Left cardiac atrium (tissue), 4 donors: ENCODE results near the gene CERS4. TPM values are rescaled to one million over a fixed set of nuclear protein-coding genes. Genes with fewer than 3 reads are reported as not detected.
A peak's percentile ranks its signal among the peaks of the same experiment; 100 is the strongest.
"Not testable (repeated sequence)": the region's sequence is repeated elsewhere in the genome, so short reads cannot be mapped to it uniquely, and the experiment has no call there.

Experiments
- ATAC-seq, 2 donors: fragments of 200-7000 bp; cut with Tn5 transposase; one replicate each; pipeline ENCODE4 v1.9.1; 2020; ENCODE audit warnings: mild to moderate bottlenecking in 2 of 2, moderate library complexity in 2 of 2
- DNase-seq: peaks from one replicate; pipeline ENCODE4 v3.0.0-alpha.2; 2020
- intact Hi-C, 2 donors: fragments of 100-400 bp; cut with DNase I; formaldehyde crosslinking; loops; one replicate each; pipeline versions ENCODE4 v1.14.1 to v1.15.1; 2022 to 2023
- total RNA-seq, 2 donors: library from RNA; stranded (reverse); fragmentation: NEBNext Ultra II Directional; extraction: Animal tissue kit (Norgen Biotek cat#: 25700); gene quantifications; one replicate each; pipeline ENCODE4 v1.2.1, GENCODE V29; 2021
- donor health status: DM: no; HTN: yes; CAD: no.
- donor health status: DM: no; HTN: yes; CAD: no; lungs with severe emphysema.
- donor health status: DM: yes; HTN: yes; CAD: no.
- donor health status: Dilated cardiomyopathy.

CERS4 gene
- total RNA-seq, 2 donors from 2014 or later = 13.8 to 17.3 TPM

DNA sequence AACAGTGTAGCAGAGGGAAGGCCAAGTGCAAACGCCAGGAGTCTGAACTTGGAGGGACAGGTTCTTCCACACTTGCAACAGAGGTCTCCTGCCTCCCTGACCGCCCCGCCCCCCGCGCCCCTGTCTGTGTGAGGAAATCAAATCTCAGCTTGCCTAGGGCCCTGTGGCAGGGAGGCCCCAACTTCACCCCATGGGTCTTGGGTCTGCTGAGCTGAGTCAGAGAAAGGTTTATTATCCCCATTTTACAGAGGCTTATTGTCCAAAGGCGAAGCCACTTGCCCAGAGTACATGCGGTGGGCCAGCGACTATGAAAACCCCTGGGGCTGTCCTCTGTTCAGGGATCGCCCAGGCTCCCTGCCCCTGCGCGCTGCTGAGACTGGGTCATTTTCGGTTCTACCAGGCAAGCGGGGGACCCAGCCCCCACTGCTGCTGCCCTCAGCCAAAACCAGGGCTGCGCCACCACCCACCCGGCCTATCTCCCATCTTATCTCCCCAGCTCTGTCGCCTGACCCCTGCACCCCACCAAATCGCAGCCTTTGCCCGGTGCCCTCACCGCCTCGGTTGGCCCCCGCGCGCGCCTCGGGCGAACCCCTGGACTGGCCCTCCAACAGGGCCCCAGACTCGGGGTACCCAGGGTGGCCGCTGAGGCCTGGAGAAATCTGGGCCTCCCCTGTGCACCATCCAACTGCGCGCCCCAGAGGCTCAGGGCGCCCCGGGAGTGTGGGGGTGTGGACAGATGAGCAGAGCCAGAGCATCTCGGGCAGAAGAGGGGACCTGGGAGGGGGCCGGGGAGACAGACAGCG is 850 bp upstream of the CERS4 start:
- intact Hi-C loops = no loop called here
- DNase-seq (peak; percentile 37), ATAC-seq (peak in 1 of 2 donors; percentile 16)

DNA sequence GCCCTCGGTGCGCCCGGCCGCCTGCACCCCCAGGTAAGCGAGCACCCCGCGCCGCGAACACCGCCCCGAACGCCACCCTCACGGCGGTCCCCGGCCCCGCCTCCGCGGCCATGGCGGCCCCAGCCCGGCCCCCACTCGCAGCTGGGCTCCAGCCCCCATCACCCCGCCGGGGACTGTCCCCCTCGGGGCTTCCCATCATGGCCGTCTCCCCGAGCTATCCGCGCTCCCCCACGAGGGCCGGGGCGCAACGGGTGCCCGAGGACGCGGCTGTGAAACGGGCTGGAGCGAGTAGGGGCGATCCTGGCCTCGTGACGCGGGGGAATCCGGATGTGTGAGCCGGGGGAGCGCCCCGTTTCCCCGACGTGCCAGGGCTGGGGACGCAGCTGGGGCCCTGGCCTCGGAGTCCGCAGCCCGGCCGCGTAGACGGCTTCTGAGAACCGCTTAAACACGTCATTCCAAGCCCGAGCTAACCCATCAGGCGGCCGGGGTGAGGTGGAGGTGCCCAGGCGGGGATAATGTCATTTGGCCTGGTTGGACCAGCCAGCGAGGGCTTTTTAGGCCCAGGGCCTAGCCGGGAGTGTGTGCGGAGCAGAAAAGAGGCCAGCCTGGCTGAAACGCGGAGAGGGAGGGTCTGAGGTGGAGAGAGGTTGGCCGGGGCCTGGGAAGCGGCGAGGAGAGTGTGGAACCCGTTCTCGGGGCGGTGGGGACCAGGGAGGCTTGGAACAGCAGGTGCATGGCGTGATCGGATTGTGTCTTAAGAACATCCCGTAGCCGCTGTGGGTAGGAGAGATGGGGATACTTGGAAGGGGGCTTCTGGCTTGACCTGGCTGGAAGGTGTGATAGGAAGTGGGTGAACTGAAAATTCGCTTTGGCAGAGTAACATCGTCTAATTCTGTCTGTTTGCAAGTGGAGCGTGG is 550 bp downstream of the CERS4 start:
- DNase-seq (peak; percentile 50), ATAC-seq (peak; percentile 16 to 67)
- intact Hi-C loops = no loop called here

- ATAC-seq = no peak
- intact Hi-C loops = no loop called here
- DNase-seq = no peak
Measured at GRCh38 chr19:8210421-8211101, 1.4 kb downstream of the CERS4 start.

GRCh38 chr19:8212212-8212611 is 3.0 kb downstream of the CERS4 start:
- ATAC-seq (no peak), DNase-seq (no peak)
- intact Hi-C loops = no loop called here

DNA sequence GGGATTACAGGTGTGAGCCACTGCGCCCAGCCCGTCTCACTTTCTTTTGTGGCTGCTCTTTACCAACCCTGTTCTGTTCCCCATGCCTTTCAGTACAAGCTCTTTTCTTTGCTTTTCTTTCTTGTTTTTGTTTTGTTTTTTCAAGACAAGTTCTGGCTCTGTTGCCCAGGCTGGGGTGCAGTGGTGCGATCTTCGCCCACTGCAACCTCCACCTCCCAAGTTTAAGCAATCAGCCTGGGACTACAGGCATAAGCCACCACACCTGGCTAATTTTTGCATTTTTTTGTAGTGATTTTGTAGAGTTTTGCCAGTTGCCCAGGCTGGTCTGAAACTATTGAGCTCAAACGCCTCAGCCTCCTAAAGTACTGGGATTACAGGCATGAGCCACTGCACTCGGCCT is 3.7 kb downstream of the CERS4 start:
- intact Hi-C loops = no loop called here

DNA sequence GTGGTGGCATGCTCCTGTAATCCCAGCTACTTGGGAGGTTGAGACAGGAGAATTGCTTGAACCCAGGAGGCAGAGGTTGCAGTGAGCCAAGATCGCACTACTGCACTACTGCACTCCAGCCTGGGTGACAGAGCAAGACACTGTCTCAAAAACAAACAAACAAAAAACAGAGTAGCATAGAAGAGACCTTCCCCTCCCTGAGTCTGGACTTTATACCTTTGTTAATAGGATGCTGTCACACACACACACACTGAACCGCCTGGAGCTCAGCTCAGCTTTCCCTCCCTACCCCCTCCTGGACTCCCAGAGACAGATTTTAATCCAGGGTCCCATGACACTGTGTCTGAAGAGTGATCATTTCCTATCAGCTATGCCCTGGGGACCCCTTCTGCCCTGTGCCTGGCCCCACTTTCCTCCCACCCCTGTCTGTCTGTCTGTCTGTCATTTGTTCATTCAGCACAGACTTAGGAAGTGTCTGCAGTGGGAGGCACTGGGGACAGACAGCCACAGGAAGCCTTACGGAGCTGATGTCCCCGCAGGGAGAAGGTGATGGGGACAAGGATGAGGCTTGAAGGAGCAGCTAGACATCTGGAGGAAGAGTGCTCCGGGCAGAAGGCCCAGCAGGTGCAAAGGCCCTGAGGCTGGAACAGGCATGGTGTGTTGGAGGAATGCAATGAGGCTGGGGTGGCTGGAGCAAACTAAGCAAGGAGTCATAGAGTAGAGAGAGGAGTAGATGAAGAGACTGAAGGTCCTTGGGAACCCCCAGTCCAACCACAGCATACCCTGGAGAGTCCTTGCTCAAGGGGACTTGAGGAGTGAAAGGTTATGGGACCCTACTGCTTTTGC is 4.9 kb downstream of the CERS4 start:
- ATAC-seq (no peak), DNase-seq (no peak)
- intact Hi-C loops = no loop called here

More for the DNA sequence above, 3.7 kb downstream of the CERS4 start:
- ATAC-seq (no peak), DNase-seq (no peak)

DNA sequence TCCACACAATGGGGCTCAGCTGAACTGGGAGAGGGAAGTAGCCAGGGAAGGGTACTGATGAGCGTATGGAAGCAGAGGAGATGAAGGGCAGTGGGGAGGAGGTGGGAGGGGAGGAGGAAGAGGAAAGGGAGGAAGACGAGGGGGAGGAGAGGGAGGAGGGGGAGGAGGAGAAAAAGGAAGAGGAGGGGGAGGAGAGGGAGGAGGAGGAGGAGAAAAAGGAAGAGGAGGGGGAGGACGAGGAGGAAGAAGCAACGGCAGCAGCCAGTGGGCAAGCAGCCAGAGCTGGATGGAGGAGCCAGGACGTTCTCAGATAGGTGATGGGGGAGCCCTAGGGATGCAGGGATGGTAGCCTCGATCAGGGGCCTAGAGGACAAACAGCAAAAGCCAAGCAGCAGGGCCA is 5.6 kb downstream of the CERS4 start:
- DNase-seq (no peak), ATAC-seq (no peak)
- intact Hi-C loops = no loop called here

DNA sequence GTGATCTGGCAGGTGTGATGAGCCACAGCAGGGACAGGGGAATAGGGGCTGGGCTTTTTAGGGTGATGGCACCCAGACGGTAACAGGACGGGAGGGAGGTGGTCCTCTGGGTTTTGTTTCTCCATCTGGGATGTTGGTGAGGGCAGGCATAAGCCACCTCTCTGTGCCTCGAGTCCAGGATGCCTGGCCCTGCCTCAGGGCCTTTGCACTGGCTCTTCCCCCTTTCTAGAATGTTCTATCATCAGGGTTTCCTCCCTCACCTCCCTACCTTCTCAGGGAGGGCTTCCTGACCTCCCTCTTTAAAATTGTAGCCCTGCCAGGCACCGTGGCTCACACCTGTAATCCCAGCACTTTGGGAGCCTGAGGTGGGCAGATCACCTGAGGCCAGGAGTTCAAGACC is 6.6 kb downstream of the CERS4 start:
- ATAC-seq (no peak), DNase-seq (no peak)
- intact Hi-C loops = no loop called here

GRCh38 chr19:8216357-8216756 is 7.2 kb downstream of the CERS4 start:
- intact Hi-C loops = no loop called here
- DNase-seq = no peak
- ATAC-seq = no peak

DNA sequence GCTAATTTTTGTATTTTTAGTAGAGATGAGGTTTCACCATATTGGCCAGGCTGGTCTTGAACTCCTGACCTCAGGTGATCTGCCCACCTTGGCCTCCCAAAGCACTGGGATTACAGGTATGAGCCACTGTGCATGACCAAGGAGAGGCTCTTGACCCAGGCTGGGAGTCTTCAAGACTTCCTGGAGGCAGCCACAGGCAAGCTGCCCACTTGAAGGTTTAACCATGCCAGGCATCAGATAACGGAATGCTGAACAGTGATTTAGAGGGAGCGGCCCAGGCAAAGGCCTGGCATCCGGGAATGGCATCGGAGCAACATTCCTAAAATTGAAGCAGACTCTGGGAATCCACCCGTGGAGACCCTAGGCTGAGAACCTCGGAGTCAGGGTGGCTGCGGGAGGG is 9.0 kb downstream of the CERS4 start:
- DNase-seq, ATAC-seq, intact Hi-C loops: not testable (repeated sequence)

DNA sequence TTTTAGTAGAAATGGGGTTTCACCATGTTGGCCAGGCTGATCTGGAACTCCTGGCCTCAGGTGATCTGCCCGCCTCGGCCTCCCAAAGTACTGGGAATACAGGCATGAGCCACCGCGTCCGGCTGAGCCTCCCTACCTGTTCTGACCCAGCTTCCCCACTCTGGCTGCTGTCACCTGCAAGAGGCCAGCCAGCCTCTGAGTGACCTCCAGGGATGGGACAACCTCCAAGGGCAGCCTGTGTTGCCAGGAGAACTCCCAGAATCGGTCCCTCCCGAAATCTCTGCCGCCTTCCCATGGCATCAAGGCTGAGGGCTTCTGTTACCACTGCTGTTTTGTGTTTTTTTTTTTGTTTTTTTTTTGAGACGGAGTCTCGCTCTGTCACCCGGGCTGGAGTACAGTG is 11.3 kb downstream of the CERS4 start:
- DNase-seq = no peak
- intact Hi-C loops = no loop called here
- no peak for ATAC-seq

DNA sequence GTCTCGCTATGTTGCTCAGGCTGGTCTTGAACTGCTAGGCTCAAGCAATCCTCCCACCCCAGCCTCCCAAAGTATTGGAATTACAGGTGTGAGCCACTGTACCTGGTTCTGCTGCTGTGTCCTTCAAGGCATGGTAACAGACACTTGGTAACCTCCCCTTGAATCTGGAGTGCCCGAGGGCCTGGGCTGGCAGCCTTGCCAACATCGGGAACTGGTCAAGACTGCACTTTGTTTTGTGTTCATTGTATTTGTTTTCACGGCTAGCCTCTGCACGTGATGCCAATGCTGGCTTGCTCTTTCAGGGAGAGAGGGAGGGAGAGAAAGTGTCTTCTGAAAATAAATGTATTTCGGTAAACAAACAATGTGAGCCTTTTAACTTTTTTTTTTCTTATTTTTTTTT is 12.0 kb downstream of the CERS4 start:
- no peak for ATAC-seq
- intact Hi-C loops = no loop called here
- no peak for DNase-seq

- intact Hi-C loops, DNase-seq, ATAC-seq: not testable (repeated sequence)
Measured at GRCh38 chr19:8223442-8223841, 14.3 kb downstream of the CERS4 start.

DNA sequence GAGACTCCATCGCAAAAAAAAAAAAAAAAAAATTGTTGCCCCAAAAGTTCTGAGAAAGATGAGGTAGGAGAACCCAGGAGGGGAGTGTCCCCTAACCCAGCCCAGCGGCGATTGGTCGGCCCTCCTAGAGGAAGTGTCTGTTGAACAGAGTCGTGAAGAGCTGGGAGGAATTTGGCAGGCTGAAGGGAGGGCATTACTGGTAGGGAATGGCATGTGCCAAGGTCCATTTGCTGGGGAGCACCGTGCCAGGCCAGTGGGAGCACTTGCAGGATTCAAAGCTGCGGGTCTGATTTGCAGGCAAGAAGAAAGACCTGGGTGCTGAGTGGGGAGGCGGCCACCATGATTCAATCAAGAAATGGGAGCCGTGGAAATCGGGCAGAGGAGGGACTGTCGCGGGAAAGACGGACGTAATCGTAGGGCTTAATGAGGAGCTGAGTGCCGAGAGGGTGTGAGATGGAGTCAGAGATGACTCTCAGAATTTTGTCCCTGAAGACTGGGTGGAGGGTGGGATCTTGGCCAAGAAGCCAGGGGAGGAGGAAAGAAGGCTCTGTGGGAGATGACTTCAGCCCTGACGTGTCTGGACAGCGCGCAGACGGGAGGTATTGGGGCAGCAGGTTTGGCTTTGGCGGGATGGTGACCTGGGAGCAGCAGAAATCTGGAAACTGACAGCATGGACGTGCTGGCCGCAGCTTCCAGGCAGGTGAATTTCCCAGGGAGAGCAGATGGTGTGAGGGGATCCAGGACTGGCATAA is 15.4 kb downstream of the CERS4 start:
- peak; percentile 57 for DNase-seq
- peak; percentile 74 to 79 for ATAC-seq
- intact Hi-C loops = no loop called here

DNA sequence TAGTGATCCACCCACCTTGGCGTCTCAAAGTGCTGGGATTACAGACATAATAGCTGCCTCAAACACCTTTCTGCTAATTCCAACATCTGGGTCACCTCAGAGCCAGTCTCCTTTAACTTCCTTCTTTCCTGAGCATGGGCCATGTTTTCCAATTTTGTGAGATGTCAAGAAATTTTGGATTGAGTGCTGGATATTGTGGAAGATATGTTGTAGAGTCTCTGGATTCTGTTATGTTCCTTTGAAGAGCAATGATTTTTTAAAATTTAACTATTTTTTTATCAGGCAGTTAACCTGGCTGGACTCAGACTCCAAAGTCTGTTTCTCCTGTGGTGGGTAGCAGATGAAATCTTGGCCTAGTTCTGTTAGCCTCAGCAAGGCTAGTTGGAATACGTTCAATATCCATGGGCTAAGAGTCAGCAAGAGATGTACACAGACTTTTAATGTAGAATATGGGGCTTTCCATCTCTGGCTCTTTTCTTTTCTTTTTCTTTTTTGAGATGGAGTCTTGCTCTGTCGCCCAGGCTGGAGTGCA is 22.0 kb downstream of the CERS4 start:
- intact Hi-C loops = no loop called here
- ATAC-seq = no peak
- no peak for DNase-seq

DNA sequence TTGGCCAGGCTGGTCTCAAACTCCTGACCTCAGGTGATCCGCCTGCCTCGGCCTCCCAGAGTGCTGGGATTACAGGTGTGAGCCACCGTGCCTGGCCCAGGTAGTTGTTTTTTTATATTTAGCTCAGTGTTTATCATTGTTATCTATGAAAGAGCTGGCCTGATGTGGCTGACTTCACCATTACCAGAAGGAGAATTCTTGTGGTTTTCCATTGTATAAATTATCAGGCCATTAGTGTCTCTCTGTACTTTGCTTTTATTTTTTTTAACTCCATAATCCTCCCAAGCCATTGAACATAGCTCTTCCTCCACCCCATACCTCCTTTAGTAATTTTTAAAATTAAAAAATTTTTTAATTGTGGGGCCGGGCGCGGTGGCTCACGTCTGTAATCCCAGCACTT is 24.2 kb downstream of the CERS4 start:
- intact Hi-C loops = no loop called here
- no peak for DNase-seq
- no peak for ATAC-seq

DNA sequence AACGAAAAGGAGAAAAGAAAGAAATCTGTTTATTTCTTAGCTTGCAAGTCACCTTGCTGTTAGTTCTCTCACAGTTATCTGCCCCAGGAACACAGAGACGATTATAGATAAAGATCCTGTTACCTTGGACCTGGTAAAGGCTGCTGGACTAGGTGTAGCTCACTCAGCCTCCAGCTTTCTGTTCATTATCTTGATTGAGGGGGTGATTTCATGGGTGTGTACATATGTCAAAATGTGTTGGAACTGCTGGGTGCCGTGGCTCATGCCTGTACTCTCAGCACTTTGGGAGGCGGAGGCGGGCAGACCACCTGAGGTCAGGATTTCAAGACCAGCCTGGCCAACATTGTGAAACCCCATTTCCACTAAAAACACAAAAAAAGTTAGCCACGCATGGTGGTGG is 27.9 kb downstream of the CERS4 start:
- DNase-seq = no peak
- ATAC-seq = no peak
- intact Hi-C loops = no loop called here

DNA sequence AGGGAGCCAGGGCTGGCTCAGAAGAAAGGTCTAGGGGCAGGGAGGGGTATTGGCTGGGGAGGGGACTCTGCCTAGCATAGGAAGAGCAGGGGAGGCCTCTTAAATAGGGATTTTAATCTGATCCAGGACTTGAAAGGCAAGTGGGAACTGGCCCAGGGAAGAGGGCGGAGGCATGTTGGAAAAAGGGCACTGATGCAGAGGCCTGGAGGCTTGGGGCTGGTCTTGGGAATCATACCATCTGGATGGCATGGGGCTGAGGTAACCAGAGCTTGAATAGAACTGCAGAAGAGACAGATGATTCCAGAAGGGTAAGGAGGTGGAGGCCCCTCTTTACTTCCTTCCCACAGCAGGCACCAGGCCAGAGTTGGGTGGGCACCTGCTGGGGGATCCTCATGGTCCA is 29.1 kb downstream of the CERS4 start:
- ATAC-seq (no peak), DNase-seq (no peak)
- intact Hi-C loops = no loop called here
